Stimulated activated CD8-positive, alpha-beta memory T cell treated with anti-CD3 and anti-CD28 coated beads, Interleukin-12 subunit alpha, Interleukin-12 subunit beta, amount 100 ng/mL, for 24 hours (primary cell): ENCODE results near the gene RAB33B.
"Not testable (repeated sequence)": the region's sequence is repeated elsewhere in the genome, so short reads cannot be mapped to it uniquely, and the experiment has no call there.

Source experiments
- DNase-seq: peaks from one replicate; pipeline ENCODE4 v3.0.0-alpha.2; 2020; ENCODE audit errors: extremely low read depth

The RAB33B gene

DNA sequence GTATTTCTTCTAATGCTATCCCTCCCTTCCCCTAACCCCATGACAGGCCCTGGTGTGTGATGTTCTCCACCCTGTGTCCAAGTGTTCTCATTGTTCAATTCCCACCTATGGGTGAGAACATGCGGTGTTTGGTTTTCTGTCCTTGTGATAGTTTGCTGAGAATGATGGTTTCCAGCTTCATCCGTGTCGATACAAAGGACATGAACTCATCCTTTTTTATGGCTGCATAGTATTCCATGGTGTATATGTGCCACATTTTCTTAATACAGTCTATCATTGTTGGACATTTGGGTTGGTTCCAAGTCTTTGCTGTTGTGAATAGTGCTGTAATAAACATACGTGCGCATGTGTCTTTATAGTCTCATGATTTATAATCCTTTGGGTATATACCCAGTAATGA lies 10.6 kb downstream of the RAB33B start:
- not testable (repeated sequence) for DNase-seq

DNA sequence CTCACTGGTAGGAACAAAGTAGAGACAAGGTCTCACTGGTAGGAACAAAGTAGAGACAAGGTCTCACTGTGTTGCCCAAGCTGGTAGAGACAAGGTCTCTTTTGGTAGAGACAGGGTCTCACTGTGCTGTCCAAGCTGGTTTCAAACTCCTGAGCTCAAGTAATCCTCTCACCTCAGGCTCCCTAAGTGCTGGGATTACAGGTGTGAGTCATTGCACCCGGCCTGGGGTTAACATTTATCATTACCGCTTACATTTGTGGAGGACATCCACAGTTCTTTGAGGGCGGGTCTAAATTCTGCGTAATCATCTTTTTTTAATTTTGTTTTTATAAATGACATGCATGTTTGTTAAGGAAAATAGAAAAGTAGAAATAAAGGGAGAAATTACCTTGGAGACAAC lies 12.0 kb downstream of the RAB33B start:
- DNase-seq = no peak

DNA sequence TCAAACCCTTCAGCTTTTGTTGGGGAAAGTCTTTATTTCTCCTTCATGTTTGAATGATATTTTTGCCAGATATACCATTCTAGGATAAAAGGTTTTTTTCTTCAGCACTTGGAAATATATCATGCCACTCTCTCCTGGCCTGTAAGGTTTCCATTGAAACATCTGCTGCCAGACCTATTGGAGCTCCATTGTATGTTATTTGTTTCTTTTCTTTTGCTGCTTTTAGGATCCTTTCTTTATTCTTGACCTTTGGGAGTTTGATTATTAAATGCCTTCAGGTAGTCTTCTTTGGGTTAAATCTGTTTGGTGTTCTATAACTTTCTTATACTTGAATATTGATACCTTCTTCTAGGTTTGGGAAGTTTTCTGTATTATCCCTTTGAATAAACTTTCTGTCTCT lies 14.8 kb downstream of the RAB33B start:
- not testable (repeated sequence) for DNase-seq

DNA sequence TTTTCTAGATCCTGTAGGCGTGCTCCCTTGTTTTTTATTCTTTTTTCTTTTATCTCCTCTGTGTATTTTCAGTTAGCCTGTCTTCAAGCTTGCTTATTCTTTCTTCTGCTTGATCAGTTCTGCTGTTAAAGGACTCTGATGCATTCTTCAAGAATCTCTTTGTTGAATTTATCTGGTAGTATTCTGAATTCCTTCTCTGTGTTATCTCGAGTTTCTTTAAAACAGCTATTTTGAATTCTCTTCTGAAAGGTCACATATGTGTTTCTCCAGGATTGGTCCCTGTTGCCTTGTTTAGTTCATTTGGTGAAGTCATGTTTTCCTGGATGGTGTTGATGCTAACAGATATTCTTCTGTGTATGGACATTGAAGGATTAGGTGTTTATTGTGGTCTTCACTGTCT lies 15.3 kb downstream of the RAB33B start:
- DNase-seq = no peak

DNA sequence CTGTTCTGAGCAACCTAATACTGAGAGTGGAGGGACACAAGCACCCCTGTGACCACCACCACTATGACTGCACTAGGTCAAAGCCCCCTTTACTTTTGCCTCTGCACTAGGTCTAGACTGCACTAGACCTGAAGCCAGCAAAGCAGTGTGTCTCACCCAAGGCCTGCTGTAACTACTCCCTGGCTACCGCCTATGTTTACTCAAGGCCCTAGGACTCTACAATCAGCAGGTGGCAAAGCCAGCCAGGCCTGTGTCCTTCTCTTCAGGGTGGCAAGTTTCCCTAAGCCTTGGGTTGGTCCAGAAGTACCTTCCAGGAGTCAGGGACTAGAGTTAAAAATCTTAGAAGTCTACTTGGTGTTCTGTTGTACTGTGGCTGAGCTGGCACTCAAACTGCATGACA lies 15.9 kb downstream of the RAB33B start:
- no peak for DNase-seq

DNA sequence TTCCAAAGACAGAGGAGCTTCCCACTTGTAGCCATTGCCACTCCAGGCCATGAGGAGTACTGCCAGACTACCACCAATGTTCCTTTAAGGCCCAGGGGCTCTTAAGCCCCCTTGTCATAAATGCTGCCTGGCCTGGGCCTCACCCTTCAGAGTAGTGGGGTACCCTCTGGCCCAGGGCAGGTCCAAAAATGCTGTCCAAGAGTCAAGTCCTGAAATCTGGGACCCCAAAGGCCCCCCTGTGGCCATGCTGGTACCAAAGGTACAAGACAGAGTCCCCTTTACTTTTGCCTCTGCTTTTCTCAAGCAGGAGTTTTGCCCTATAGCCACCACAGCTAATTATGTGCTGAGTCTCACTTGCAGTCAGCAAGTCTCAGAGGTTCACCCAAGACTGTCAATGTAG lies 16.4 kb downstream of the RAB33B start:
- no peak for DNase-seq

DNA sequence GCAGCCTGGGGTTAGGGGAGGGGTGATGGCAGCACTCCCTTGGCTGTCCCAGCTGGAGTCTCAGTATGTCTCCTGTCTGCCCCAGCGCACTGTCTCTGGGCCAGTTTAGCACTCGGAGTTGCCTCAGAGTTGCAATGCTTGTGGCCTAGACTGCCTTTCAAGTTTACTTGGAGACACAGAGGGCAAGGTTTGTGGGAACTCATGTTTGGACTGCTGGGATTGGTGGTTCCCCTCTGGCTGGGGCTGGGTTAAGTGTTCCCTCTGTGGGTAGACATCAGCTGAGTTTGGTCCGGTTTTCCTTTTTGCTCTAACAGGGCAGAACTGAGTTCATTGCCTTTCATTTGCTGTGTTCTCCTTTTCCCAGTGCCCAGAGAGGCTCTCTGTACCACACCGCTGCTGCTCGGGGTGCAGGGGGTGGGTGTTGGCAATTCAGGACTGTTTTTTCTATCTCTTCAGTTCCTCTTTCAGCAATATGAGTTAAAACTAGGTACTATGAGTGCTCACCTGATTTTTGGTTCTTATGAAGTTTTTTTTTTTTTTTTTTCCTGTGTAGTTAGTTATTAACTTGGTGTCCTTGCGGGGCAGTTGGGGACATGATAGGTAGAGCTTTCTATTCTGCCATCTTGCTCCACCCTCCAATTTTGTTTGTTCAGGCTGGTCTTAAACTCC lies 17.2 kb downstream of the RAB33B start:
- DNase-seq = no peak

DNA sequence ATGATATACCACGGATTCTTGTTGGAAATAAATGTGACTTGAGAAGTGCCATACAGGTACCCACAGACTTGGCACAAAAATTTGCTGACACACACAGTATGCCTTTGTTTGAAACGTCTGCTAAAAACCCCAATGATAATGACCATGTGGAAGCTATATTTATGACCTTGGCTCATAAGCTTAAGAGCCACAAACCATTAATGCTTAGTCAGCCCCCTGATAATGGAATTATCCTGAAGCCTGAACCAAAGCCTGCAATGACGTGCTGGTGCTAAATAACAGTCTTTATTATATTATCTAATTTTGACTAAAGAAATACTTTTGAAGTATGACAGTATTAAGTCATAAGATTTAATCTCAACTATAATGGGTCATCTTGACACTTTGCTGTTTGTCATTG lies 18.9 kb downstream of the RAB33B start:
- DNase-seq = no peak

DNA sequence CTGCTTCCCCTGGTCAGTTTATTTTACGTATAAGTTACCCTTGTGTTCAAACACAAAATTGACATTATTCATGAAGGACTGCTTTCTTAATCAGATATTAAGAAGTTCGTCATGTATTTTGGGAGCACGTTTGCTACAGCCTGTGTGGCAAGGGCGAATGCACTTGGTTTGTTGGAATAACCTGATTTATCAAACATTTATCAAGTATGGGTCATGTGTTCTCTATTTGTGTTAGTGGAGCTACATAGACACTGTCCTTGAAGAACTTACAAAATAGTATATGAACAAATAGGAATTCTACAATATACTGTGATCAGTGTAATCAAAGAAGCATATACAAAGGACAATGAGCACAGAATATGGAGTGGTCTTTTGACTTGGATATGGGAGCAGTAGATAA lies 22.4 kb downstream of the RAB33B start:
- no peak for DNase-seq

DNA sequence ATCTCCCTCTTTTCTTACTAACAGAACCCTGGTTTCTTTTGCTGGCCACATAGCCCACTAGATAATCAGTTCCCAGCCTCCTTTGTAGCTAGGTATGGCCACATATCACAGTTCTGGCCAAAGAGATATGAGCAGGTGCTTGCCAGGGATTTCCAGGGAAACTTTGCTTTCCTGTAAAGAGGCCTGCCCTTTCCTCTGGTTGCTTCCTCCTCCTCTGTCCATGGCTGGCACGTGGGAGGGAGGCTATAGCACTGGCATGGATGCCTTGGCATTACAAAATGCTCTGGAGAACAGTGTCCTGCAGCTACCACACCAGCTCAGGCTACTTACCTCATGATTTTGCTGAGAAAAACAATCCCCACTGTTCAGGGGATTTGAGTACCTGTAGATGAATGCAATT lies 27.5 kb downstream of the RAB33B start:
- DNase-seq = no peak

DNA sequence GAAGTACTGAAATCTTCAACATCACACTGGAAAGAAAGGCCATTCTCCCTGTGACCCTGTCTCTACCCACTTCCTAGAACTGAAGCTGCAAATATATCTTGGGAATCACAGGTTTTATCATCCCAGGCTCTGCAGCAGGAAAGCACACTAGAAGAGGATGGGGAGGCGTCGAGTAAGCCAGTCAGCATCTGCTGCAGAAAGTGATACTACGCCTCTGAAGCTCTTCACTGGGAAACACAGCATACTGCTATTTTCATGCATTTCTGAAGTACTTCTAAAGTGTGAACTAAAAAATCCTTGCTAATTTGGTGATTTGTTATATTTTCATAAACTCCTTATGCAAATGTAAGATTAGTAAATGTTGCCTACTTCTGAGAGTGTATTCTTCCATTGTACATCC lies 29.1 kb downstream of the RAB33B start:
- no peak for DNase-seq

DNA sequence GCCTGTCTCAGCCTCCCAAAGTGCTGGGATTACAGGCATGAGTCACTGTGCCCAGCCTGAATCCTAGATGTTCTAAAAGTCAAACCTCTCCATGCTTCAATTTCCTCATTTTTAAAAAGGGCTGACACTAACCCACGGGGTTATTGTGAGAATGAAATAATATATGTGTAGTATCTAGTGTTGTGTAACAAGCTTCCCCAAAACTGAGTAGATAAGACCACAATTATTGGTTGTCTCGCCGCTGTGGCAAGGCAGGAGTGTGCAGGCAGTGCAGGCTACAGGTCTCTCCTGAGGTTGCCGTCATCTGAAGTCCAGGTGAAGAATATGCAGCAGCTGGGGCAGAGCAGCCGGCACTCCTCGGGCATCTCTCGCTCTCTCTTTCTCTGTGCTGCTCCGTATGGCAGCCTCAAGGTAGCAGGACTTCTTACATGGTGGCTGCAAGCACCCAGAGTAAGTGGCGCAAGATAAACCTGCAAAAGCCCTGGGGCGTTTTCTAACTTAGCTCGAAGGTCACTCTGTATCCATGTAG lies 30.9 kb downstream of the RAB33B start:
- no peak for DNase-seq

DNA sequence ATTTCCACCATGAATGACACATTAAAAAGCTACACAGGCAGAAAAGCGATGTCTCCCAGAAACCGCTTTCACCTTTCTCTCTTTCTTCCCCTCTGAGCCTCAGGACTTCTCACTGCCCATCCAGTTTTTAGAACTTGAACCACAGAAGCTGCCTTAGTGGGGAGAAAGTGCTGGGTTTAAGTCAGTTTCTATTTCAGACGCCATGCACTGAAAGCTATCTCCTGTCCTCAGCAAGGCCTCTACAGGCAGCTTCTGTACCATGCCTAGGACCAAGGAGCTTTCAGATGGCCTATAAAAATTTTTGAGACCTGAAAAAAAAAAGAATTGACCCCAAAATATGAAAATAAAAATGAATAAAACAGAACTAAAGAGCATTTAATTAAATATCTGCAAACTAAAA lies 34.5 kb downstream of the RAB33B start:
- DNase-seq = no peak

DNA sequence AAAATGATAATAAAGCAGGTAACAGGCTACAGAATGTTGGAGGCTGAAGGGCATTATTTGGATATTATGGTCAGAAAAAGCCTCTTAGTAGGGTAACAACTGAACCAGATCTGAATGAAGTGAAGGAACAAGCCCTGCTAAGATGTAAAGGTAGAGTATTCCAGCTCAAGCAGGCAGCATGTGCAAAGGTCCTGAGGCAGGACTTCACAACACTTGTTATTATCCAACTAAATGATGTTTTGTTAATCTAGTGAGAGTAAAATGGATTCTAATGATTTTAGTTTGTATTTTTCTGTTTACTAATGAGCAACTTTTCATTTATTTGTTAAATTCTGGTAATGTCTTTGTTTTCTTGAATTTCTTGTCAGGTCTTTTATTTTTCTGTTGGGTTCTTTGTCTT lies 35.7 kb downstream of the RAB33B start:
- no peak for DNase-seq

DNA sequence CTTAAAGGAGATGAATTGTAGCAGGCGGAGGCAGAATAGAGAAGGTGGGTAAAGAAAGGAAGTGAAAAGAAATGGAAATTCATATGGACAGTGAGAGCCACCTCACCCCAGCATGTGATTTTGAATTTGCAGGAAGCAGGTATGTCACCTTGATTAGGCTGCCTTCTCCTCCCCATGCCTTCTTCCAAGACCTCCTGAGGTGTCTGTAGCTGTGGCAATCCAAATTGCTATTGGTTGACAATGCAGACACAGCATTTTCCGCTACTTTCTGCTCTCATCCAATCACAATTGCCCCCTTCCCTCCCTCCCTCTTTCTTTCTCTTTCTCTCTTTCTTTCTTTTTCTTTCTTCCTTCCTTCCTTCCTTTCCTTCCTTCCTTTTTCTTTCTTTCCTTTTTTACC lies 38.5 kb downstream of the RAB33B start:
- no peak for DNase-seq

DNA sequence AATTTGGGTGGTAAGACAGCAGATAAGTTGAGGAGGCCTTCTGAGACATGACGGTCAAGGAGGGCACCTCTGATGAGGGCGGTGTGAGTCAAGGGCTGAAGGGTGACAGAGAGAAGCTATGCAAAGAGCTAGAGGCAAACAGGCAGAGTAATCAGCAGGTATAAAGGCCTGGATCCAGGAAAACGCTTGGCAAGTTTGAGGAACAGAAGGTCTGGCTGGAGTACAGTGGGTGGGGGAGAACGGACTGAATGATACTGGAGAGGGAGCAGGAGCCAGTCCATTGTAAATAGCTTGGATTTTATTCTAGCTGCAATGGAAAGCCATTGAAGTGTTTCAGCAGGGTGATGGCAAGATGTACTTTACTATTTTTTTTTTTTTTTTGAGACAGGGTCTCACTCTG lies 39.3 kb downstream of the RAB33B start:
- DNase-seq = no peak

DNA sequence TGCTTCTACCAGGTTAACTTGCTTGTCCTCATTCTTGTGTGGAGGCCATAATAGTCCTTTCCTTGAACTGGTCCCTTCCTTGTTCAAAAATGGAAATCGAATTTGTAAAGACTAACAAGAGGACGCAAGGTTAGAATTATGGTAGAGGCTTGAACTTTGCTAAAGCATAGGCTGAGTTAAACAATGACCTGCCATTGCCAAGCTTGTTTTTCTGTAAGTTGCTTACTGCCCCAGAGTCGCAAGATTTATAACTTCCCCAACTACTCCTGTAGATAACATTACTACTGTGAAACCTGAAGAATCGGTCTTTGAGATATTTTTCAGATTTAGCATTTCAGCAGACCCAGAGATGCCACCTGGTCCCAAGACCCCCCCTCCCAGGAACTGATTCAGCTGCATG lies 45.3 kb downstream of the RAB33B start:
- DNase-seq = no peak

DNA sequence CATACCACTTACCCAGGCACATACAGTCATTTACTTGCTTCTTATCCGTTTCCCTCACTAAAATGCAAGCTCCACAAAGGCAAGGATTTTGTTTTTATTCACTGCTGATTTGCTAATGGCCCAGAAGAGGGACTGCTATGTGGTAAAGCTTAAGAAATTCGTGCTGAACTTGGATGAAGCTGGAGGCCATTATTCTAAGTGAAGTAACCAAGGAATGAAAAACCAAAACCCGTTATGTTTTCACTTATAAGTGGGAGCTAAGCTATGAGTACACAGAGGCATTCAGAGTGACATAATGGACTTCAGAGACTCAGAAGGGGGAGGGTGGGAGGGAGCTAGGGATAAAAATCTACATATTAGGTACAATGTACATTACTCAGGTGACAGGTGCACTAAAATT lies 47.2 kb downstream of the RAB33B start:
- DNase-seq = no peak

DNA sequence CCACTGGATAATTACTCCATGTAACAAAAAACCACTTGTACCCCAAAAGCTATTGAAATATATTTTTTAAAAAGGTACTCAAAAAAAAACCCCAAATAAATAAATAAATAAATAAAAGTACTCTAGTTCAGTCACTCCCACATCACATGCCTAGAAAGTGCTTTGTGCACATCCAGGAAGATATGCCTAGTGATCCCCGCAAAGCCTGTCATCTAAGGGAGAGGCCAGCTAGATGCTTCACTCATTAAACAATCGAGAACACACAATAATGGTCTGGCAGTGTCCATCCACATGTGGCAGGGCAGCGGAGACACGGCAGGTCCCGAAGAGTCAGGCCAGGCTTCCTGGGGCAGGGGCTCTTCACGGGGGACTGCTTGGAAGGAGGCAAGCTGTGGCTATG lies 47.6 kb downstream of the RAB33B start:
- DNase-seq = no peak

DNA sequence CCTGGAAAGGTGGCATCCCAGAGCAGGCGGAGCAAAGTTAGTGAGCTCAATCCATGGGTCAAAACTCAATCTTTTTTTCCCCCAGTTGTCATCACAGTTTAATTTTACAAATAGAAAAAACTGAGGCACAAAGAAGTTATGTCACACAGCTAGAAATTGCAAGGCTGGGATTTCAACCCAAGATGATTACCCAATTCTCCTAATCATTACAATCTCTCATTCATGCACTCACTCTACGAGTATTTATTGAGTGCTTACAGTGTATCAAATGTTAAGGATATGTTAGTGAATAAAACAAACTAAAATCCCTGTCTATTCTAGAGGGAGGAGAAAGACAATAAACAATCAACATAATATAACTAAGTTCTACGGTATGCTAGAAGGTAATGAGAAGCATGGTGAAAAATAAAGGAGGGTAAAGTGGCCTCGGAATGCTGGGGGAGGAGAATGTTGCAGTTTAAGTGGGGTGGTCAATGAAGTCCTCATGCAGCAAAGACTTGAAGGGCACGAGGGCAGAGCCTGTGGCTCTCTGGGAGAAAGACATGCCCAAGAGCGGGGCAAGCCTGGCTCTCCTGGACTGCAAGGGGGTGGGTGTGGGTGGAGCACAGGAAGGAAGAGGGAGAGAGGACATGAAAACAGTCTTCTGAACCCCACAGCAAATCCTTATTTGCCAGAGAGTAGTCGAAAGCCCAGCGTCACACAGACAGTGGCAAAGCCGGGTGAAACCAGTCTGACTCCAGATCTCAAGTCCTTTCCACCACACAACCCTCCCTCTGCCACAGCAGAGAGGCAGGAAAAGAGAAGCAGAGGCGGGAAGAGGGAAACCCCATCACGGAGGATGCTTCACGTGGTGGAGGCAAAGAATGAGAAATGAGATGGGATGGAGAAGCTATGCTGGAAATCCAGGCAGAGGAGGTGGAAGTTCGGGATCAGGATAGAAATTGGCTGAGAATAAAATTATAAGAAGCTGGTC lies 48.3 kb downstream of the RAB33B start:
- DNase-seq = no peak

DNA sequence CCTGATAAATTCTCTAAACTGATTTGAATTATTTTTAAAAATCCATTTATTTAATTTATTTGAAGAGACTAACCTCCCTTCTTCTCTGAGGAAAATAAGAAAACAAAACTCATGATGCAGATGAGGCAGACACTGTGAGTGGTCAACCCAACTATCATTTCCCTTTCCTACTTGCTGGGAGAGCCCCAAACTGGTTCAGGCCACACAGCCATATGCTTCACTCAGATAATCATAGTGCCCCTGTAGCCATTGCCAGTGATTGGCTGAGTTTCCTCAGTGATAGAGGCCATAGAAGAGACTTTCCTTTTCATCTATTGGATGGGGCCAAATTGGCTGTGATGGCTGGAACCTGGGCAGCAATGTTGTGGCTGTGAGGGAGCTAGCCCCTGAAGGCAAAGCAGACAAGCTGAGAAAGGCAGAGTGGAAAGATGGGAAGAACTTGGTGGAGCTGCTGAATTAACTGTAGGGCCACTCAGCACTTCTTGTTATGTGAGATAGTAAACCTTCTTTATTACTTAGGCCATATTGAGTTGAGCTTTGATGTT lies 49.8 kb downstream of the RAB33B start:
- DNase-seq = no peak

DNA sequence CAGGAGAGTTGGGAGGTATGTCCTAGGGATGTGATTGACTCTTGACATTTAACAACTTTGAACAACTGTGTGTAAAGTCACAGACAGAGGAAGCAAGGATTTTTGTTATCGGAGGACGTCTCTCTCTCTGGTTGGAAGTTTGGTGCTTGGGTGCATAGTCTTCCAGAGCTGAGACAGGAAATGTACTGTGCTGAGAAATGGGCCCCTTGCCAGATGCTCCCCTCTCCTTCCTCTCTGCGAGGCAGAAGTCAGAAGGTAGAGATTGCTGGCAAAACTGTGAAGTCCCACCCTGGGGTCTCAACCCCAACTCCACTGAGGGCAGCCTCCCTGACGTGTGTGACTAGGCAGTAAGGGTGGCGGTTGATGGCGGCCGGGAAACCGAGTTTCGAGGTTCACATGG lies 52.9 kb downstream of the RAB33B start:
- no peak for DNase-seq
